ENCODE data around the gene ARHGEF28. TPM values are rescaled to one million over a fixed set of nuclear protein-coding genes. Genes with fewer than 3 reads are reported as not detected.

The ARHGEF28 gene
- total and polyA plus RNA-seq, 10 of the 15 experiments (the other 5 are each of a cell fraction or from before 2014, with no cell fraction given), result 0.10 to 0.72 (median 0.22) TPM; not detected in 2

GRCh38 chr5:73857446-73857845 is 231.4 kb downstream of the ARHGEF28 start:
- no peaks in the 10 kb centered on the region for H3K9me3 ChIP-seq (replicated peaks; ENCODE audit: control insufficient read depth, insufficient read depth, low read length)
- H2AFZ ChIP-seq (ENCODE audit: control insufficient read depth, low read depth, low read length), result no peak overlapping the region
- H3K36me3 ChIP-seq (ENCODE audit: control insufficient read depth in 2 of 2, insufficient read depth in 2 of 2, low read length in 1 of 2), result no peaks in the 10 kb centered on the region; a peak in 1 of 4 replicates
- TF ChIP-seq TCF7 (IDR thresholded peaks at IDR 0.05; ENCODE audit: borderline replicate concordance), result no peak
- no peak for TF ChIP-seq ZNF24 (IDR thresholded peaks at IDR 0.05)
- no peak for TF ChIP-seq SRF (IDR thresholded peaks at IDR 0.05; ENCODE audit: low read depth in 2 of 2, low read length in 2 of 2)
- no peak for TF ChIP-seq IKZF1 (conservative IDR thresholded peaks at IDR 0.05)
- TF ChIP-seq BCLAF1 (IDR thresholded peaks at IDR 0.05), result no peak
- TF ChIP-seq YBX1 (IDR thresholded peaks at IDR 0.05), result no peak
- no peak for TF ChIP-seq HCFC1 (IDR thresholded peaks at IDR 0.05; ENCODE audit: low read length)
- no peak for TF ChIP-seq HDGF (IDR thresholded peaks at IDR 0.05)
- DNase-seq (ENCODE audit: low read depth, low spot score) (no peak), FAIRE-seq (no peak), ATAC-seq (no peak)
- no peak overlapping the region for H3K9ac ChIP-seq (ENCODE audit: control insufficient read depth, insufficient read depth, low read length)
- WGBS (ENCODE audit: insufficient coverage, insufficient replicate concordance, low lambda C conversion rate, missing lambda C conversion rate), result 15% methylated on average over 3 of the region's 3 CpGs
- ChIA-PET CTCF (no interaction called here), SMC1A (ENCODE audit: uncharacterized antibody, unreplicated experiment) (no interaction called here), POLR2A (no interaction called here), RAD21 (ENCODE audit: unreplicated experiment) (no interaction called here)
- H3K4me3 ChIP-seq, result no peak overlapping the region
- no peaks in the 10 kb centered on the region for H3K4me1 ChIP-seq (ENCODE audit: control insufficient read depth, insufficient read depth, low read length)
- intact Hi-C loops (cut with micrococcal nuclease; ENCODE audit: unreplicated experiment) (no loop called here), in situ Hi-C loops (cut with MboI) (no loop called here)
- H3K79me2 ChIP-seq (ENCODE audit: control insufficient read depth, insufficient read depth, low read length), result no peaks in the 10 kb centered on the region
- H3K4me2 ChIP-seq (ENCODE audit: control insufficient read depth, insufficient read depth), result no peak overlapping the region
- no TSS peak for BruUV-seq (replicated peaks)
- H3K27ac ChIP-seq (ENCODE audit: control insufficient read depth, insufficient read depth), result no peak overlapping the region
- no peaks in the 10 kb centered on the region for H3K27me3 ChIP-seq (replicated peaks in 1 of 2; ENCODE audit: control insufficient read depth in 2 of 2, insufficient read depth in 2 of 2, low read length in 1 of 2)
- H4K20me1 ChIP-seq (ENCODE audit: control insufficient read depth, insufficient read depth), result no peaks in the 10 kb centered on the region

Measured in GM12878 (cell line).